HepG2 (cell line): ENCODE data around the gene CASZ1. TPM values are rescaled to one million over a fixed set of nuclear protein-coding genes. Genes with fewer than 3 reads are reported as not detected.

Source experiments
- CREB1 ChIP-seq, 2 experiments: fragments of 450-650 bp in 1 of 2; IDR thresholded peaks; 2 replicates each; pipeline ENCODE4 v1.6.1; 2016 to 2017; ENCODE audit warnings: control low read depth in 1 of 2, mild to moderate bottlenecking in 1 of 2, missing compliant biosample characterization in 1 of 2, missing genetic modification characterization in 1 of 2
- CREM ChIP-seq, 2 experiments: sonication (generic) in 1 of 2; formaldehyde crosslinking in 1 of 2; IDR thresholded peaks; 2 replicates each; pipeline versions ENCODE4 v1.4.0 to v1.6.1; 2016 to 2020; ENCODE audit warnings: antibody characterized with exemption in 1 of 2, mild to moderate bottlenecking in 1 of 2, missing genetic modification reagents in 1 of 2
- DNMT1 ChIP-seq: sonication (generic); formaldehyde crosslinking; IDR thresholded peaks from 2 replicates; pipeline ENCODE4 v1.5.1; 2020; ENCODE audit warnings: mild to moderate bottlenecking, missing genetic modification reagents
- HMGXB4 ChIP-seq, 2 experiments: sonication (generic) in 1 of 2; formaldehyde crosslinking in 1 of 2; IDR thresholded peaks; 2 replicates each; pipeline versions ENCODE4 v1.4.0 to v1.6.1; 2018 to 2020; ENCODE audit warnings: missing genetic modification reagents in 2 of 2, borderline replicate concordance in 1 of 2, low read depth in 1 of 2, mild to moderate bottlenecking in 1 of 2, missing biosample characterization in 1 of 2
- IKZF4 ChIP-seq: sonication (generic); formaldehyde crosslinking; IDR thresholded peaks from 2 replicates; pipeline ENCODE4 v1.5.1; 2020; ENCODE audit warnings: borderline replicate concordance, mild to moderate bottlenecking, low read depth, missing genetic modification reagents; ENCODE audit errors: not compliant biosample characterization
- PCBP1 ChIP-seq: fragments of 200-400 bp; formaldehyde crosslinking; IDR thresholded peaks from 2 replicates; pipeline ENCODE4 v1.6.1; 2017; ENCODE audit warnings: mild to moderate bottlenecking, low read depth, low read length, borderline replicate concordance
- SPEN ChIP-seq: sonication (generic); formaldehyde crosslinking; IDR thresholded peaks from 2 replicates; pipeline ENCODE4 v1.5.1; 2020; ENCODE audit warnings: low read depth, mild to moderate bottlenecking, missing genetic modification reagents
- ZNF343 ChIP-seq: sonication (generic); formaldehyde crosslinking; IDR thresholded peaks from 2 replicates; pipeline ENCODE4 v1.4.0; 2020; ENCODE audit warnings: mild to moderate bottlenecking, missing genetic modification reagents
- ZNF503 ChIP-seq: sonication (generic); formaldehyde crosslinking; IDR thresholded peaks from 2 replicates; pipeline ENCODE4 v1.4.0; 2020; ENCODE audit warnings: missing genetic modification reagents
- polyA plus RNA-seq, 8 experiments: library from polyadenylated mRNA; depleted of rRNA in 3 of 8; stranded (reverse) in 7 of 8; unstranded in 1 of 8; fragments of >200 nt; fragmentation: Illumina TruSeq in 4 of 8; extraction: Trizol in 4 of 8; gene quantifications; 2 replicates each; pipeline versions ENCODE4 v1.2.1 to v1.2.3, GENCODE V29; 2011 to 2016; ENCODE audit warnings: low read depth in 4 of 8, missing spikeins in 1 of 8, mixed read lengths in 1 of 8; ENCODE audit not compliant: insufficient read depth in 1 of 8
- total RNA-seq, 5 experiments: library from RNA; depleted of rRNA; stranded (reverse); fragments of >200 nt; fragmentation: Illumina TruSeq; extraction: Trizol; gene quantifications; 2 replicates each; pipeline ENCODE4 v1.2.3, GENCODE V29; 2016; ENCODE audit warnings: low read depth in 1 of 5

The CASZ1 gene
- total and polyA plus RNA-seq, 2 of the 13 experiments (the other 11 are each of a cell fraction or from before 2014, with no cell fraction given) = 1.9 to 3.7 TPM

- no peak for TF ChIP-seq ZNF503
- no peak for TF ChIP-seq IKZF4 (CRISPR knock-in tag)
- TF ChIP-seq SPEN (CRISPR knock-in tag) = no peak
- TF ChIP-seq HMGXB4 (CRISPR knock-in tag; IDR thresholded peaks at IDR 0.05; ENCODE audit: borderline replicate concordance in 1 of 2, low read depth in 1 of 2) = no peak
- no peak for TF ChIP-seq ZNF343 (CRISPR knock-in tag)
- no peak for TF ChIP-seq CREM (IDR thresholded peaks at IDR 0.05)
- TF ChIP-seq CREM (CRISPR knock-in tag; IDR thresholded peaks at IDR 0.05) = no peak
- no peak for TF ChIP-seq PCBP1
- no peak for TF ChIP-seq CREB1 (IDR thresholded peaks at IDR 0.05)
- TF ChIP-seq CREB1 (CRISPR knock-in tag; IDR thresholded peaks at IDR 0.05) = no peak
- TF ChIP-seq DNMT1 = no peak
These were observed 78.4 kb downstream of the CASZ1 start (continued) for GRCh38 chr1:10718083-10718415.
